Ectodermal cell (in vitro differentiated cells): ENCODE data around the gene CHMP5.

Experiments
- H3K27ac ChIP-seq: 2 replicates; pipeline ENCODE4 v1.7.0; 2013; ENCODE audit warnings: mild to moderate bottlenecking, low read depth, low read length; ENCODE audit not compliant: insufficient read depth, poor library complexity, severe bottlenecking
- H3K27me3 ChIP-seq: 2 replicates; pipeline ENCODE4 v1.7.0; 2013; ENCODE audit warnings: mild to moderate bottlenecking, low read length; ENCODE audit not compliant: insufficient read depth, control insufficient read depth, poor library complexity, severe bottlenecking
- H3K36me3 ChIP-seq: one replicate; pipeline ENCODE4 v1.7.0; 2013; ENCODE audit warnings: low read length; ENCODE audit not compliant: control insufficient read depth, insufficient read depth
- H3K4me1 ChIP-seq: one replicate; pipeline ENCODE4 v1.7.0; 2013; ENCODE audit warnings: low read length; ENCODE audit not compliant: control insufficient read depth, insufficient read depth
- H3K4me3 ChIP-seq: 2 replicates; pipeline ENCODE4 v1.7.0; 2013; ENCODE audit warnings: low read depth, low read length, control low read depth; ENCODE audit not compliant: insufficient read depth
- H3K9me3 ChIP-seq: 2 replicates; pipeline ENCODE4 v1.7.0; 2013; ENCODE audit warnings: mild to moderate bottlenecking, low read length, moderate library complexity; ENCODE audit not compliant: control insufficient read depth
- WGBS, 2 experiments: methylation state at CpG; one replicate each; pipeline ENCODE4 v1.1.7; 2013; ENCODE audit warnings: missing lambda C conversion rate in 2 of 2; 5-methylcytosine and 5-hydroxymethylcytosine counted together

Gene CHMP5

GRCh38 chr9:33331377-33331891 is 66.6 kb downstream of the CHMP5 start:
- no peaks in the 10 kb centered on the region for H3K9me3 ChIP-seq
- H3K4me1 ChIP-seq = no peaks in the 10 kb centered on the region
- WGBS, 2 experiments = 95 to 96% methylated on average over 3 of the region's 3 CpGs
- no peaks in the 10 kb centered on the region for H3K27me3 ChIP-seq
- peaks cover 8% of the 10 kb centered on the region for H3K36me3 ChIP-seq
- H3K27ac ChIP-seq = no peak overlapping the region
- H3K4me3 ChIP-seq = no peak overlapping the region
